CD14-positive monocyte (primary cell): ENCODE measurements around the gene C19orf85. TPM values are rescaled to one million over a fixed set of nuclear protein-coding genes. Genes with fewer than 3 reads are reported as not detected.
"Not testable (repeated sequence)": the region's sequence is repeated elsewhere in the genome, so short reads cannot be mapped to it uniquely, and the experiment has no call there.

Experiments
- DNase-seq, 3 donors: peaks; one replicate each; pipeline ENCODE4 v3.0.0-alpha.2; 2011 to 2022
- H2AFZ ChIP-seq: 2 replicates; pipeline ENCODE4 v1.6.0; 2012; ENCODE audit warnings: mild to moderate bottlenecking, low read depth, low read length, inconsistent platforms; ENCODE audit not compliant: insufficient read depth, poor library complexity, severe bottlenecking
- H3K27ac ChIP-seq, 2 donors: 1 replicate in 1 of 2; 2 replicates in 1 of 2; pipeline ENCODE4 v1.5.1; 2012 to 2013; ENCODE audit warnings: low read length in 2 of 2, control low read depth in 1 of 2, inconsistent platforms in 1 of 2, low read depth in 1 of 2, mild to moderate bottlenecking in 1 of 2
- H3K27me3 ChIP-seq, 2 donors: one replicate each; pipeline versions ENCODE4 v1.6.0 to v1.6.1; 2011 to 2013; ENCODE audit warnings: low read length in 2 of 2; ENCODE audit not compliant: control insufficient read depth in 2 of 2, insufficient read depth in 2 of 2
- H3K36me3 ChIP-seq, 2 donors: replicated peaks in 1 of 2; 1 replicate in 1 of 2; 2 replicates in 1 of 2; pipeline versions ENCODE4 v1.5.1 to v1.6.1; 2012 to 2013; ENCODE audit warnings: low read length in 2 of 2, control low read depth in 1 of 2, inconsistent platforms in 1 of 2, mild to moderate bottlenecking in 1 of 2; ENCODE audit not compliant: insufficient read depth in 2 of 2, control insufficient read depth in 1 of 2
- H3K4me1 ChIP-seq, 2 donors: 1 replicate in 1 of 2; 2 replicates in 1 of 2; pipeline versions ENCODE4 v1.5.1 to v1.6.1; 2012 to 2013; ENCODE audit warnings: low read length in 2 of 2, control low read depth in 1 of 2, inconsistent platforms in 1 of 2, mild to moderate bottlenecking in 1 of 2, moderate library complexity in 1 of 2; ENCODE audit not compliant: insufficient read depth in 2 of 2, control insufficient read depth in 1 of 2
- H3K4me2 ChIP-seq: replicated peaks from 2 replicates; pipeline ENCODE3; 2012; ENCODE audit warnings: low read length, moderate library complexity, mild to moderate bottlenecking; ENCODE audit not compliant: poor library complexity, severe bottlenecking; ENCODE audit errors: extremely low read depth
- H3K4me3 ChIP-seq, 3 experiments: fragments of 200-600 bp in 1 of 3; sonication (generic) in 1 of 3; replicated peaks in 1 of 3; 1 replicate in 2 of 3; 2 replicates in 1 of 3; pipeline ENCODE4 v1.5.1; 2011 to 2013; ENCODE audit warnings: low read length in 3 of 3, mild to moderate bottlenecking in 3 of 3, control low read depth in 2 of 3, low read depth in 2 of 3, inconsistent platforms in 1 of 3, moderate library complexity in 1 of 3
- H3K79me2 ChIP-seq: 2 replicates; pipeline ENCODE4 v1.6.0; 2012; ENCODE audit warnings: mild to moderate bottlenecking, control low read depth, inconsistent platforms, low read length, moderate library complexity; ENCODE audit not compliant: insufficient read depth
- H3K9ac ChIP-seq: 2 replicates; pipeline ENCODE4 v1.6.0; 2017; ENCODE audit warnings: low read length, mild to moderate bottlenecking; ENCODE audit not compliant: insufficient read depth, poor library complexity, severe bottlenecking
- H3K9me3 ChIP-seq, 2 donors: replicated peaks in 1 of 2; 1 replicate in 1 of 2; 2 replicates in 1 of 2; pipeline versions ENCODE4 v1.5.1 to v1.6.1; 2012 to 2013; ENCODE audit warnings: low read length in 2 of 2, control low read depth in 1 of 2; ENCODE audit not compliant: control insufficient read depth in 1 of 2, insufficient read depth in 1 of 2
- H4K20me1 ChIP-seq: 2 replicates; pipeline ENCODE4 v1.6.0; 2012; ENCODE audit warnings: mild to moderate bottlenecking, low read length, control low read depth, moderate library complexity; ENCODE audit not compliant: insufficient read depth
- H3K27ac Mint-ChIP-seq, 7 donors: one replicate each; pipeline ENCODE4 v1.8.0; 2020; ENCODE audit warnings: mild to moderate bottlenecking in 7 of 7, mixed read lengths in 7 of 7, moderate library complexity in 6 of 7, inconsistent platforms in 2 of 7
- H3K27me3 Mint-ChIP-seq, 3 donors: one replicate each; pipeline ENCODE4 v1.8.0; 2021 to 2022; ENCODE audit warnings: low read depth in 3 of 3, mild to moderate bottlenecking in 3 of 3, mixed read lengths in 3 of 3, moderate library complexity in 3 of 3, inconsistent platforms in 1 of 3
- H3K36me3 Mint-ChIP-seq, 2 donors: one replicate each; pipeline ENCODE4 v1.8.0; 2020; ENCODE audit warnings: mixed read lengths in 2 of 2, inconsistent platforms in 1 of 2, mild to moderate bottlenecking in 1 of 2
- H3K4me1 Mint-ChIP-seq: one replicate; pipeline ENCODE4 v1.8.0; 2020; ENCODE audit warnings: mild to moderate bottlenecking, mixed read lengths
- H3K4me3 Mint-ChIP-seq, 2 donors: one replicate each; pipeline ENCODE4 v1.8.0; 2020; ENCODE audit warnings: mild to moderate bottlenecking in 2 of 2, mixed read lengths in 2 of 2, moderate library complexity in 1 of 2
- H3K9me3 Mint-ChIP-seq, 7 donors: one replicate each; pipeline ENCODE4 v1.8.0; 2020 to 2022; ENCODE audit warnings: mixed read lengths in 7 of 7, mild to moderate bottlenecking in 6 of 7, moderate library complexity in 6 of 7, inconsistent platforms in 2 of 7
- CTCF ChIP-seq: fragments of 200-600 bp; IDR thresholded peaks from one replicate; pipeline ENCODE4 v1.8.0; 2022; ENCODE audit warnings: antibody characterized with exemption, mild to moderate bottlenecking
- WGBS: methylation state at CpG from one replicate; pipeline ENCODE4 v1.1.5; 2013; ENCODE audit warnings: missing lambda C conversion rate; ENCODE audit not compliant: insufficient coverage; 5-methylcytosine and 5-hydroxymethylcytosine counted together
- intact Hi-C, 2 donors: fragments of 100-400 bp; cut with micrococcal nuclease; formaldehyde crosslinking; loops; one replicate each; pipeline versions ENCODE4 v1.15.0 to v1.15.1; 2023
- polyA plus RNA-seq, 3 donors: library from polyadenylated mRNA; depleted of rRNA in 1 of 3; unstranded in 2 of 3; stranded (reverse) in 1 of 3; fragments of 300-500 nt in 2 of 3; fragments of >200 nt in 1 of 3; fragmentation: Illumina TruSeq in 2 of 3; gene quantifications; 1 replicate in 2 of 3; 2 replicates in 1 of 3; pipeline ENCODE4 v1.2.3, GENCODE V29; 2012 to 2021

C19orf85 gene
- polyA plus RNA-seq, 3 donors, result not detected

GRCh38 chr19:55449469-55449868, 15.1 kb downstream of the C19orf85 start:
- peaks cover 0 to 15% (median 9%) of the 10 kb centered on the region in 7 donors for H3K9me3 Mint-ChIP-seq

GRCh38 chr19:55448175-55448490, 16.4 kb downstream of the C19orf85 start:
- H3K4me1 ChIP-seq, H3K4me2 ChIP-seq, H3K36me3 ChIP-seq, H3K4me3 ChIP-seq, H2AFZ ChIP-seq, DNase-seq, intact Hi-C loops, H3K4me3 Mint-ChIP-seq, H3K9ac ChIP-seq, H3K4me1 Mint-ChIP-seq, H3K27ac Mint-ChIP-seq, H4K20me1 ChIP-seq, H3K36me3 Mint-ChIP-seq, H3K79me2 ChIP-seq, H3K27ac ChIP-seq: not testable (repeated sequence)
- H3K9me3 Mint-ChIP-seq, result peaks cover 0 to 23% (median 10%) of the 10 kb centered on the region in 7 donors
- WGBS, result 100% methylated on average over 3 of the region's 5 CpGs
- H3K27me3 Mint-ChIP-seq, result peaks cover 28 to 58% (median 47%) of the 10 kb centered on the region in 3 donors
- Histone ChIP-seq H3K9me3 (peaks cover 4 to 20% of the 10 kb centered on the region in 2 donors), H3K27me3 (peaks cover 20 to 73% of the 10 kb centered on the region in 2 donors)

More at GRCh38 chr19:55449469-55449868, 15.1 kb downstream of the C19orf85 start:
- Histone ChIP-seq H4K20me1 (no peaks in the 10 kb centered on the region), H3K79me2 (no peaks in the 10 kb centered on the region), H3K9ac (no peak overlapping the region), H2AFZ (no peak overlapping the region), H3K4me2 (no peak overlapping the region), H3K9me3 (peaks cover 5 to 10% of the 10 kb centered on the region in 2 donors), H3K36me3 (no peaks in the 10 kb centered on the region), H3K4me3 (no peak overlapping the region), H3K4me1 (peaks cover 5 to 10% of the 10 kb centered on the region in 2 donors), H3K27me3 (peaks cover 12 to 61% of the 10 kb centered on the region in 2 donors), H3K27ac (no peak overlapping the region)
- Mint-ChIP-seq H3K4me3 (no peak overlapping the region), H3K36me3 (peaks cover 12 to 13% of the 10 kb centered on the region in 2 donors), H3K27ac (no peak overlapping the region), H3K4me1 (peaks cover 6% of the 10 kb centered on the region), H3K27me3 (peaks cover 36 to 49% (median 41%) of the 10 kb centered on the region in 3 donors)
- no peak for DNase-seq
- no peak for TF ChIP-seq CTCF
- intact Hi-C loops, result no loop called here
- WGBS, result 35% methylated on average over 15 of the region's 16 CpGs
